ENCODE measurements around the gene FBXW4. TPM values are rescaled to one million over a fixed set of nuclear protein-coding genes. Genes with fewer than 3 reads are reported as not detected.

The FBXW4 gene
- total and polyA plus RNA-seq, 9 of the 15 experiments (the other 6 are each of a cell fraction or from before 2014, with no cell fraction given): 1.0 to 10.6 (median 5.4) TPM

DNA sequence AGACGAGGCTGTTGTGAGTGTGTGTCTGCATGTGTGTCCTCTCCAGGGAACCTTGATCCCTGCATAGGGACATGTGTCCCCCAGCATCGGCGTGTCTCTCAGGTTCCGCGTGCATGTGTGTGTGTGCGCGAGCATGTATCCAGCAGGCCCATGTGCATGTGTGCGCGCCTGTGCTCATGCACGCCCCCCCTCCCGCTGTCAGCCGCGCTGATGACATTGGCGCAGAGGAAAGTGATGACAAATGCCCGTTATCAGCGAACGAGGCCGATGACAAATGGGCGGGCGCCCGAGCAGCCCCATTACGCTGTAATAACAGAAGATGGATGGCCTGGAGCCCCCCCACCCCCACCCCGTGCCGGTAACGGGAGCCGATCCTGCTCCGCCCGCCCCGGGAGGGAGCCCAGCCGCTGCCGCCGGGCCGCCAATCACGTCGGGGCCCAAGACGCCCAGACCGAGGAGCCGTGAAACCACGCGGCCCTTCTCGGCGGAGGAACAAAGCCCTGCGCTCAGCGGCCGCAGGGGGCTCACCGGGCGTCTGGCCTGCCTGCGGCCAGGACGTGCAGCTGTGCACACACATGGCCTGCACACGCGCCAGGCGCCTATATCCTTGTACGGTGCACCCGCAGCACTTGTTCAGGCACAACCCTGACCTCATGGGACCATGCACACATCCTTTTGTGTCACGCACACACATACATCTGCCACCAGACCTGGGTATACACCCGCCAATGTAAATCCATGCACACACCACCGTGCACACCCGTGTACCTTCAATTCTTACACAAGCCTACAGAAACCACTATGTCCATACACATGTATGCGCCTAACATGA lies 128.4 kb downstream of the FBXW4 start (continued):
- TF ChIP-seq STAT6 (CRISPR knock-in tag; IDR thresholded peaks at IDR 0.05): no peak
- TF ChIP-seq SMAD3 (CRISPR knock-in tag; conservative IDR thresholded peaks at IDR 0.05): no peak
- no peak for TF ChIP-seq CREB3 (tag; conservative IDR thresholded peaks at IDR 0.05; ENCODE audit: low read depth)
- TF ChIP-seq MAFF (IDR thresholded peaks at IDR 0.05; ENCODE audit: low read length): no peak
- 0 out of 2 replicates have a peak, but pooled peaks have one; percentile 24 for TF ChIP-seq DPF2 (IDR thresholded peaks at IDR 0.05)
- TF ChIP-seq MCM7 (IDR thresholded peaks at IDR 0.05): no peak
- TF ChIP-seq TBL1XR1 (IDR thresholded peaks at IDR 0.05; ENCODE audit: low read length in 2 of 2): no peak
- TF ChIP-seq, protein P1, sequence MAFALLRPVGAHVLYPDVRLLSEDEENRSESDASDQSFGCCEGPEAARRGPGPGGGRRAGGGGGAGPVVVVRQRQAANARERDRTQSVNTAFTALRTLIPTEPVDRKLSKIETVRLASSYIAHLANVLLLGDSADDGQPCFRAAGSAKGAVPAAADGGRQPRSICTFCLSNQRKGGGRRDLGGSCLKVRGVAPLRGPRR (CRISPR knock-in tag; IDR thresholded peaks at IDR 0.05): no peak
- peak; percentile 28; the same call in 1 of the 2 replicates for TF ChIP-seq NFIC (IDR thresholded peaks at IDR 0.05)
- TF ChIP-seq, protein P2, sequence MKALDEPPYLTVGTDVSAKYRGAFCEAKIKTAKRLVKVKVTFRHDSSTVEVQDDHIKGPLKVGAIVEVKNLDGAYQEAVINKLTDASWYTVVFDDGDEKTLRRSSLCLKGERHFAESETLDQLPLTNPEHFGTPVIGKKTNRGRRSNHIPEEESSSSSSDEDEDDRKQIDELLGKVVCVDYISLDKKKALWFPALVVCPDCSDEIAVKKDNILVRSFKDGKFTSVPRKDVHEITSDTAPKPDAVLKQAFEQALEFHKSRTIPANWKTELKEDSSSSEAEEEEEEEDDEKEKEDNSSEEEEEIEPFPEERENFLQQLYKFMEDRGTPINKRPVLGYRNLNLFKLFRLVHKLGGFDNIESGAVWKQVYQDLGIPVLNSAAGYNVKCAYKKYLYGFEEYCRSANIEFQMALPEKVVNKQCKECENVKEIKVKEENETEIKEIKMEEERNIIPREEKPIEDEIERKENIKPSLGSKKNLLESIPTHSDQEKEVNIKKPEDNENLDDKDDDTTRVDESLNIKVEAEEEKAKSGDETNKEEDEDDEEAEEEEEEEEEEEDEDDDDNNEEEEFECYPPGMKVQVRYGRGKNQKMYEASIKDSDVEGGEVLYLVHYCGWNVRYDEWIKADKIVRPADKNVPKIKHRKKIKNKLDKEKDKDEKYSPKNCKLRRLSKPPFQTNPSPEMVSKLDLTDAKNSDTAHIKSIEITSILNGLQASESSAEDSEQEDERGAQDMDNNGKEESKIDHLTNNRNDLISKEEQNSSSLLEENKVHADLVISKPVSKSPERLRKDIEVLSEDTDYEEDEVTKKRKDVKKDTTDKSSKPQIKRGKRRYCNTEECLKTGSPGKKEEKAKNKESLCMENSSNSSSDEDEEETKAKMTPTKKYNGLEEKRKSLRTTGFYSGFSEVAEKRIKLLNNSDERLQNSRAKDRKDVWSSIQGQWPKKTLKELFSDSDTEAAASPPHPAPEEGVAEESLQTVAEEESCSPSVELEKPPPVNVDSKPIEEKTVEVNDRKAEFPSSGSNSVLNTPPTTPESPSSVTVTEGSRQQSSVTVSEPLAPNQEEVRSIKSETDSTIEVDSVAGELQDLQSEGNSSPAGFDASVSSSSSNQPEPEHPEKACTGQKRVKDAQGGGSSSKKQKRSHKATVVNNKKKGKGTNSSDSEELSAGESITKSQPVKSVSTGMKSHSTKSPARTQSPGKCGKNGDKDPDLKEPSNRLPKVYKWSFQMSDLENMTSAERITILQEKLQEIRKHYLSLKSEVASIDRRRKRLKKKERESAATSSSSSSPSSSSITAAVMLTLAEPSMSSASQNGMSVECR (CRISPR knock-in tag; IDR thresholded peaks at IDR 0.05): peak; percentile 43; the same call in 1 of the 2 replicates
- no peak for TF ChIP-seq ZBTB49 (CRISPR knock-in tag; IDR thresholded peaks at IDR 0.05; ENCODE audit: borderline replicate concordance)
- TF ChIP-seq ETV1 (tag; conservative IDR thresholded peaks at IDR 0.05; ENCODE audit: low read depth): no peak
- TF ChIP-seq DACH1 (IDR thresholded peaks at IDR 0.05; ENCODE audit: partially characterized antibody): no peak

All from K562 (cell line).